Neural cell (in vitro differentiated cells): ENCODE measurements around the gene BLTP2.

Source experiments
- CTCF ChIP-seq: fragments of 450-650 bp; IDR thresholded peaks from 2 replicates; pipeline ENCODE4 v1.5.1; 2014; ENCODE audit warnings: antibody characterized with exemption, mild to moderate bottlenecking, moderate library complexity; ENCODE audit not compliant: poor library complexity, severe bottlenecking
- EZH2 ChIP-seq: fragments of 200-600, 300-800 bp; shearing (Covaris generic), sonication (generic); IDR thresholded peaks from 2 replicates; pipeline ENCODE4 v1.6.1; 2014; ENCODE audit warnings: antibody characterized with exemption, low read length, borderline replicate concordance, mild to moderate bottlenecking; ENCODE audit not compliant: insufficient read depth, poor library complexity, severe bottlenecking
- REST ChIP-seq: IDR thresholded peaks from 2 replicates; pipeline ENCODE4 v1.6.1; 2012; ENCODE audit warnings: borderline replicate concordance

GRCh38 chr17:28661635-28662526 lies 16.9 kb upstream of the BLTP2 start, which contains the start of the genes SDF2 and SUPT6H:
- TF ChIP-seq CTCF (no peak), EZH2 (no peak), REST (peak; percentile 95)
